HG03108 (cell line): Measurements from ENCODE around the gene HGFAC.
"Not testable (repeated sequence)": the region's sequence is repeated elsewhere in the genome, so short reads cannot be mapped to it uniquely, and the experiment has no call there.

ENCODE experiments used
- ATAC-seq: cut with Tn5 transposase; IDR thresholded peaks from one replicate; pipeline ENCODE4 v1.9.1; 2021; ENCODE audit warnings: moderate library complexity; ENCODE audit not compliant: unreplicated experiment

The HGFAC gene

GRCh38 chr4:3440011-3440410, 1.8 kb upstream of the HGFAC start:
- ATAC-seq: no peak

DNA sequence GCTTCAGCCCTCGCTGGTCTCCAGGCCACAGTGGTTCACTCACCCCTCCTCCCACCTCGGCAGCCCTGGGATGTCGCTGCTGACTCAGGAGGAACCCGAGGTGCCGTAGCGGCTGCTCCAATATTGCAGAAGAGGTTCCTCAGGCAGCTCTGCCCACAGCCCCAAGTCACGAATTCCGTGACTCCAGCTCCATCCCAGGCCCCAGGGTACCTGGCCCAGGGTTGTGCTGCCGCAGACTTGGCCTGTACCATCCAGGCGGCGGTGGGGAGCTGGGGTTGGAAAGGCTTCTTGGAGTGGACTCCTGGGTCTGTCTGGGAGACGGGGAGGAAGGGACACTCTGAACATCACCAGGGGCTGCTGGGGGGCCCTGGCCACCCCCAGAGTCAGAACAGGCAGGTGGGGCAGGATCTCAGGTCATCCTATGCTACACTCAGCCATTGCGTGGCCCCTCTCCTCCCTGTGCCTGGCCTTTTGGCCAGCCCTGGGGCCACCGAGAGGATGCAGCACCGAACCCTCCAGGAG, 728 bp upstream of the HGFAC start:
- ATAC-seq: no peak

- ATAC-seq: no peak
Observed at GRCh38 chr4:3442460-3442958, 741 bp downstream of the HGFAC start.

- ATAC-seq: no peak
Observed at GRCh38 chr4:3442959-3443749, 1.4 kb downstream of the HGFAC start.

GRCh38 chr4:3443750-3444309, 2.1 kb downstream of the HGFAC start:
- no peak for ATAC-seq

- ATAC-seq: no peak
Observed at GRCh38 chr4:3444351-3445110, 2.8 kb downstream of the HGFAC start.

GRCh38 chr4:3445111-3445820, 3.5 kb downstream of the HGFAC start:
- no peak for ATAC-seq

GRCh38 chr4:3445829-3446545, 4.2 kb downstream of the HGFAC start:
- ATAC-seq: no peak

- ATAC-seq: no peak
Observed at GRCh38 chr4:3446631-3447320, 5.0 kb downstream of the HGFAC start.

DNA sequence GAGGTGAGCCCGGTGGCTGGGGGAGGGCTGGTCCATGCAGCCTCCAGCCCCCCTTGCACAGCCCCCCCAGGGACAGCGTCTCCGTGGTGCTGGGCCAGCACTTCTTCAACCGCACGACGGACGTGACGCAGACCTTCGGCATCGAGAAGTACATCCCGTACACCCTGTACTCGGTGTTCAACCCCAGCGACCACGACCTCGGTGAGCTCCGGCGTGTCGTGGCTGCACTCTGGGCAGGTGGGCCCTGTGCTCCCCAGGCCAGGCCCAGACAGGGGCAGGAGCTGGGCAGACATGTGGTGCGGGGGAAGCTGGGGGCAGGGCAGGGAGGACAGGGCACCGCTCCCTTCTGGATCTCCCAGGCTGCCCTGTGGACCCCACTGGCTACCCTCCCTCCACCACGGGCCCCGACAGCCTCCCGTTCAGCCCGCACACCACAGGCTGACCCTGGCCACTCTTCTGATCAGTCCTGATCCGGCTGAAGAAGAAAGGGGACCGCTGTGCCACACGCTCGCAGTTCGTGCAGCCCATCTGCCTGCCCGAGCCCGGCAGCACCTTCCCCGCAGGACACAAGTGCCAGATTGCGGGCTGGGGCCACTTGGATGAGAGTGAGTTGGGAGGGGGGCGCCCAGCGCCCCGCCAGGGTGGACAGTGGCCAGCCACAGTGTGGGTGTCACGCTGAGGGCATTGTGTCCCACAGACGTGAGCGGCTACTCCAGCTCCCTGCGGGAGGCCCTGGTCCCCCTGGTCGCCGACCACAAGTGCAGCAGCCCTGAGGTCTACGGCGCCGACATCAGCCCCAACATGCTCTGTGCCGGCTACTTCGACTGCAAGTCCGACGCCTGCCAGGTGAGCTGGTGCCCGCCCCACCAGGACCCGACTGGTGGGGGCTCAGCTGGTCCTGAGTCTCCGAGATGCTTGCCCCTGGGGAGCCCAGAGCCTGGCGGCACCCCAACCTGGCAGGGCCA, 5.9 kb downstream of the HGFAC start:
- ATAC-seq: no peak

DNA sequence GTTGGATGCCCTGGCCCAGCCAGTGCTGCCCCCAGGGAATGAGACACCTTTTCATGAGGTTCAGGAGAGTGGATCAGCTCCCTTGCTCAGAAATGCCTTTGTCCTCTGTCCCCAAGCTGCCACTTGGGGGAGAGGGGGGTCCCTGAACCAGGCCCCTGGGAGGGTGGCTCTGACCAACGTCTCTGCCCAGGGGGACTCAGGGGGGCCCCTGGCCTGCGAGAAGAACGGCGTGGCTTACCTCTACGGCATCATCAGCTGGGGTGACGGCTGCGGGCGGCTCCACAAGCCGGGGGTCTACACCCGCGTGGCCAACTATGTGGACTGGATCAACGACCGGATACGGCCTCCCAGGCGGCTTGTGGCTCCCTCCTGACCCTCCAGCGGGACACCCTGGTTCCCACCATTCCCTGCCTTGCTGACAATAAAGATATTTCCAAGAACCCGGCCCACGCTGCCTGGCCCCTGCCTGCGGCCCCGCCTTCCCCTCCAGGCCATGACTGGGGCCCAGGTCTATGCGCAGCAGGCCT, 7.3 kb downstream of the HGFAC start:
- no peak for ATAC-seq

- no peak for ATAC-seq
Observed at GRCh38 chr4:3449574-3450534, 8.1 kb downstream of the HGFAC start.

- ATAC-seq: no peak
Observed at GRCh38 chr4:3450643-3451042, 8.9 kb downstream of the HGFAC start.

GRCh38 chr4:3451956-3452355, 10.2 kb downstream of the HGFAC start:
- ATAC-seq: no peak

GRCh38 chr4:3452376-3452775, 10.6 kb downstream of the HGFAC start:
- no peak for ATAC-seq

GRCh38 chr4:3455596-3455995, 13.8 kb downstream of the HGFAC start:
- not testable (repeated sequence) for ATAC-seq

DNA sequence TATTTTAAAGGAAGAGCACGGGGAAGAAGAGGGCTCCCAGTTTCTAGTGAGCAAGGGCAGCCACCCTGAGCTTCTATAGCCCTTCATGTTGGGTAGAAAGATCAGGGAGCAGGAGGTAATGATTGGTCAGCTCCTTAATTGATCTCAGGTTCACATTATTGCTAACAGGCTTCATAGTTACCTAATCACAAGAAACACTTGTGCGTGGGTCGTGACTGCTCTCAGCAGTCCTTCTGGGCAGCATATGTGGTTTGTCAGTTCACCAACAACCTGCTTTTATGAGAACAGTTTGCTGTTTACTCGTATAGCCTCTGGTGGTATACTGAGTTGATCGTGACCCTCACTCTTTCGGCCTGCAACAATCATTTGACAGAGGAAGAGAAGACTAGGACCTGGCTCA, 16.6 kb downstream of the HGFAC start:
- ATAC-seq: no peak
